ENCODE results near the gene HIVEP3. TPM values are rescaled to one million over a fixed set of nuclear protein-coding genes. Genes with fewer than 3 reads are reported as not detected.
"Not testable (repeated sequence)": the region's sequence is repeated elsewhere in the genome, so short reads cannot be mapped to it uniquely, and the experiment has no call there.

The HIVEP3 gene
- total RNA-seq, 1 donor from 2014 or later: 0.77 TPM

DNA sequence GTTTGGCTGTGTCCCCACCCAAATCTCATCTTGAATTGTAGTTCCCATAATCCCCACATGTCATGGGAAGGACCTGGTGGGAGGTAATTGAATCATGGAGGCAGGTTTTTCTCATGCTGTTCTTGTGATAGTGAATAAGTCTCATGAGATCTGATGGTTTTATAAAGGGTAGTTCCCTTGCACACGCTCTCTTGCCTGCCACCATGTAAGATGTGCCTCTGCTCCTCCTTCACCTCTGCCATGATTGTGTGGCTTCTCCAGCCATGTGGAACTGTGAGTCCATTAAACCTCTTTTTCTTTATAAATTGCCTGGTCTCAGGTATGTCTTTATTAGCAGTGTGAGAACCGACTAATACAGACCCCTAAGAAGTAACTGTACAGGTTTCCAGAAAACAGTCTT lies 2.5 kb upstream of the HIVEP3 start:
- DNase-seq (ENCODE audit: low read depth in 2 of 2): not testable (repeated sequence)

GRCh38 chr1:41920658-41921057 lies 1.9 kb upstream of the HIVEP3 start:
- no peak for DNase-seq (ENCODE audit: low read depth in 2 of 2)

DNA sequence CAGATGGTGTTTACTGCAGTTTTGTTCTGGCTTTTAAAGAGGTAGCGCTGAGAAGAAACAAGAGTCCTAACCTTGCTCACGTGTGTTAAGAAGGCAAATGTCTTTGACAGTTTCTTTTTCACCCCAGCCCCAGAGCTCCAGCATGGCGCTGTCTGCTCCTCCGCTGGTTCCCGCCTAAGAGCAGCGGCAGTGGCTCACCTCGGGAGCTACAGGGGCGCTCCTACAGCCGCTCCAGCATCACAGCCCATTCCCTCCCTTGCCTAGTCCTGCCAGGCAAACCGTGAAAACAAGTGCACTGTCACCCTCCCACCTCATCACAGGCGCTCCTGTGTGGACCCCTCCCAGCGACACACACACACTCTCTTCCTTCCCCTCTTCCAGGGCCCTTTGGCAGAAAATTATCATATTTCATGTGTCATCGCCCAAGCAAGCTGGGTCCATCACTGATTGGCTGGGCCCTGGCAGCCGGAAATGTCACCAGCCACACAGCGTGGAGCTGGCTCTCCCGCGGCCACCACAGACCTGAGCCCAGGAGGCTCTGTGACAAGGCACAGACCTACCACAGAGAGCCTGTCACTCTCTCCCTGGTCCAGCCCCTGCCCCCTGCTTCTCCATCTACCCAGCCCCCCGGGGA lies 1.2 kb upstream of the HIVEP3 start:
- peak in 1 of 2 donors; percentile 59 for DNase-seq (ENCODE audit: low read depth in 2 of 2)

- no peak for DNase-seq (ENCODE audit: low read depth in 2 of 2)
Observed at GRCh38 chr1:41919131-41919530, 409 bp upstream of the HIVEP3 start.

GRCh38 chr1:41917835-41918449 lies 780 bp downstream of the HIVEP3 start:
- peak in 1 of 2 donors; percentile 65 for DNase-seq (ENCODE audit: low read depth in 2 of 2)

- DNase-seq (ENCODE audit: low read depth in 2 of 2): no peak
Observed at GRCh38 chr1:41917076-41917475, 1.6 kb downstream of the HIVEP3 start.

DNA sequence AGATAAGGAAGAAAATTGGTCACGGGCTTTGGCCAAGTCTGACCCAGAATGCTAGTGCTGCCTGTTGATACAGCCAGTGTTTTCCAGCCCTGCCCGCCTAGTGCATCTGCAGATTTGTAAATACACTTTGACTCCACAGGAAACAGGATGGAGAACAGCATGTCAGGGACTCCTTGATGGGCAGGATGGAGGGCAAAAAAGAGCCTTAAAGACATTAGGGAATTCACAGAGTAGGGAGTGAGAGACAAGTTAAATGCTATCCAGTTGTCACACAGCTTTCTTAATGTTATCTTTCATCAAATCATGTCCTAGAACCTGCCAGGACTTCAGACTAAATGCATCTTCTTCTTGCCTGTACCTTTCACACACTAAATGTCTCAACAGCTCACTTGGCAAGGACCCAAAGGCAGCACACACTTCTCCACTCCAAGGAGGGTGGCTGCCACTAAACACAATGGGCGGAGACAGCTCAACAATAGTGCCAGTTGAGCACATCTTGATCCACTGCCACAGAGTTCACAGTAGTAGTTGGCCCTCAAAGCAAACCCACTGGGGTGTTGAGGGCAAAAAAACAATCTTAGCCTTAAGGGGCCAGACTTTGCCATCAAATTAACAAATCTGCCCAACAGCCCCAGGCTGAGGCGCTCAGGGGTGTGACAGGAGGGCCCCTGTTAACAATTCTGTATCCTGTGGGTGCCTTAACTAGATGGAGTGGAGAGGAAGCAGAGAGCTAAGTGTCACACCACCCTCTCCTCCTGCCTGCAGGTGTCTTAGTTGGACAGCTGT lies 2.7 kb downstream of the HIVEP3 start:
- peak in 1 of 2 donors; percentile 62 for DNase-seq (ENCODE audit: low read depth in 2 of 2)

DNA sequence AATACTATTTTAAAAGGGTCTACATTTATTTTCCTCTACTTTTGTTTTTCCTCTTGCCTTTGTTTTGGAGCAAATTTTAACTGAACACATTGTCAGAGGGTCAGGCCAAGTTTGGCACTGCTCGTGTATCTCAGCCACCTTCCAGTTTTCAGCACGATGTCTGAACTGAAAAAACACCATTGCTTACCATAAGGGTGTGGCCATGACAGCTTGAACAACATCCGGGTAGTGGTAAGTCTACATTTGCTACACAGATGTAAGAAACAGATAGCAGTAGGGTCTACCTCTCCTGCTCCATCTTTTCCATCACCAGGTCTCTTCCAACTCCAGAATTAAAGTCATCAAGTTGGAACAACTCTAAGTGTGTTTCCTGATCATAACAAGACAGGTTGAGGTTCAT lies 4.2 kb downstream of the HIVEP3 start:
- DNase-seq (ENCODE audit: low read depth in 2 of 2): no peak

- no peak for DNase-seq (ENCODE audit: low read depth in 2 of 2)
Observed at GRCh38 chr1:41913014-41913413, 5.7 kb downstream of the HIVEP3 start.

- DNase-seq (ENCODE audit: low read depth in 2 of 2): no peak
Observed at GRCh38 chr1:41908288-41908895, 10.3 kb downstream of the HIVEP3 start.

GRCh38 chr1:41907446-41907845 lies 11.3 kb downstream of the HIVEP3 start:
- no peak for DNase-seq (ENCODE audit: low read depth in 2 of 2)

DNA sequence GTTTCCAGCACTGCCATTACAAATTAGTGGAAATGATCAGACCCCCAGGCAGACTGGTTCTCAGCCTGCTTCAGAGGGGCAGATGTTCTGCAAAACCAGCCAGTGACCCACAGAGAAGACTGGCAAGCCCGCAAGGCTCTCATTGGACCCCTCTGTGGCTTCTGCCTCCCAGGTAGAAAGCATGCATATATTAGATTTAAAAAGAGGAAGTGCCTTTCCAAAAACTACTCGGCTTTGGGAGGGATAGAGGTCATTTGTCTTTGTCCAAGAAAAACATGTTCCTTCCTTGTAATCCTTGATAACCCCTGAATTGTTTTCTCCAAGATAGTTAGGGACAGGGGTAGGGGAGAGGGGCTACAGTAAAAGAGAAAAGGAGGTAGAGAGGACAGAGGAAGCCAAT lies 11.8 kb downstream of the HIVEP3 start:
- DNase-seq (ENCODE audit: low read depth in 2 of 2): no peak

- no peak for DNase-seq (ENCODE audit: low read depth in 2 of 2)
Observed at GRCh38 chr1:41905093-41905675, 13.5 kb downstream of the HIVEP3 start.

DNA sequence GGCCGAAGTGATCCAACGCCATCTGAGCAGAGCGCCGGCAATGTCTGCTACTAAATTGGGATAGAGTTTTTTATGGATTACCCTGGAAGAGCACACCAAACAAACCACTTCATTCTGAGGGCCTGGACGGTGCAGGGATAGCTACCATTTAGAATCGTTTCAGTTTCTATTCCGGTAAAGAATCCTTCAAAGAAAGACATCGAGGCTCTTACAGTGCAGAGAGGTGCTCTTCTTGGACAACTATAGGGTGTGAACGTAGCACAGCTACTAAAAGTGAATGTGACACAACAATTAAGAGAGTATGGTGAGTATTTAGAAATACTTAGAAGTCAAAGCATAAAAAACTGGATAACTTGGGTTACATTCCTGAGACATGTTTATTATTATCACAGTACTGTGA lies 16.1 kb downstream of the HIVEP3 start:
- no peak for DNase-seq (ENCODE audit: low read depth in 2 of 2)

- peak in 1 of 2 donors; percentile 69 for DNase-seq (ENCODE audit: low read depth in 2 of 2)
Observed at GRCh38 chr1:41902159-41902577, 16.6 kb downstream of the HIVEP3 start.

DNA sequence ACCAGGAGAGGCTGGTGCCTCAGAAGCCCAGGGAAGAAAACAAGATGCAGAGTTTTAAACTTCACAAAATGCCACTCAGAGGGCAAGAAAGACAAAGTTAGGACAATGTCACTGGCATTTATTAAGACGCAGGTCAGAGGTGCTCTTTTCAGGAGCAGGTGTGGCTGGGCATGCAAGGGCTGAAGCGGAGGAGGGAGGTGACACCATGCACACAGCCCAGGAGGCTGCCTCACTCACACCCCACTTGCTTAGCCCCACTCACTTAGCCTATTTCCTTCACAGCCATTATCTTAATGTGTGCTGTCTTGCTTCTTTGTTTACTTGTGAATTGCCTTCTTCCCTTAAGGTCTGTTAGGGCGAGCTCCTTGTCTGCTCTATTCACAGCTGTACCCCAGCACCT lies 17.2 kb downstream of the HIVEP3 start:
- no peak for DNase-seq (ENCODE audit: low read depth in 2 of 2)

GRCh38 chr1:41900603-41901444 lies 17.9 kb downstream of the HIVEP3 start:
- DNase-seq (ENCODE audit: low read depth in 2 of 2): peak in 1 of 2 donors; percentile 65

- peak in 1 of 2 donors; percentile 56 for DNase-seq (ENCODE audit: low read depth in 2 of 2)
Observed at GRCh38 chr1:41898191-41898713, 20.5 kb downstream of the HIVEP3 start.

GRCh38 chr1:41895552-41895951 lies 23.2 kb downstream of the HIVEP3 start:
- DNase-seq (ENCODE audit: low read depth in 2 of 2): peak in 1 of 2 donors; percentile 17

GRCh38 chr1:41894808-41895483 lies 23.8 kb downstream of the HIVEP3 start:
- no peak for DNase-seq (ENCODE audit: low read depth in 2 of 2)
